ENCODE measurements around the gene TDRD1.

Gene TDRD1

GRCh38 chr10:114265392-114266053 is 86.4 kb downstream of the TDRD1 start:
- DNase-seq (ENCODE audit: low spot score) = no peak

GRCh38 chr10:114266521-114266920 is 87.4 kb downstream of the TDRD1 start:
- no peak for DNase-seq (ENCODE audit: low spot score)

GRCh38 chr10:114271075-114271778 is 92.1 kb downstream of the TDRD1 start:
- DNase-seq (ENCODE audit: low spot score) = peak; percentile 89

- peak; percentile 97 for DNase-seq (ENCODE audit: low spot score)
These were observed 92.6 kb downstream of the TDRD1 start for GRCh38 chr10:114271779-114272167.

- DNase-seq (ENCODE audit: low spot score) = no peak
These were observed 93.5 kb downstream of the TDRD1 start for GRCh38 chr10:114272696-114273095.

- no peak for DNase-seq (ENCODE audit: low spot score)
These were observed 94.8 kb downstream of the TDRD1 start for GRCh38 chr10:114273910-114274309.

- no peak for DNase-seq (ENCODE audit: low spot score)
These were observed 95.7 kb downstream of the TDRD1 start for GRCh38 chr10:114274616-114275453.

GRCh38 chr10:114276066-114276465 is 96.9 kb downstream of the TDRD1 start:
- DNase-seq (ENCODE audit: low spot score) = no peak

- DNase-seq (ENCODE audit: low spot score) = no peak
These were observed 97.5 kb downstream of the TDRD1 start for GRCh38 chr10:114276671-114277070.

GRCh38 chr10:114278140-114278883 is 99.2 kb downstream of the TDRD1 start:
- no peak for DNase-seq (ENCODE audit: low spot score)

GRCh38 chr10:114278884-114279191 is 99.7 kb downstream of the TDRD1 start:
- no peak for DNase-seq (ENCODE audit: low spot score)

GRCh38 chr10:114279289-114279688 is 100.1 kb downstream of the TDRD1 start:
- no peak for DNase-seq (ENCODE audit: low spot score)

GRCh38 chr10:114279901-114280644 is 100.9 kb downstream of the TDRD1 start:
- no peak for DNase-seq (ENCODE audit: low spot score)

GRCh38 chr10:114281006-114281405 is 101.9 kb downstream of the TDRD1 start:
- no peak for DNase-seq (ENCODE audit: low spot score)

GRCh38 chr10:114281461-114281860 is 102.3 kb downstream of the TDRD1 start:
- no peak for DNase-seq (ENCODE audit: low spot score)

Data from kidney tubule cell (primary cell).